Ovary (tissue), 9 donors: ENCODE data around the gene TRAK2. TPM values are rescaled to one million over a fixed set of nuclear protein-coding genes. Genes with fewer than 3 reads are reported as not detected.

Source experiments
- DNase-seq, 5 donors: peaks; one replicate each; pipeline ENCODE4 v3.0.0-alpha.2; 2019 to 2020
- H3K27ac ChIP-seq, 2 donors: fragments of 200-600 bp; one replicate each; pipeline versions ENCODE4 v1.5.1 to v1.8.0; 2019 to 2022
- H3K27me3 ChIP-seq: fragments of 200-600 bp; one replicate; pipeline ENCODE4 v1.8.0; 2022
- H3K36me3 ChIP-seq: fragments of 200-600 bp; sonication (generic); one replicate; pipeline ENCODE4 v1.5.1; 2019
- H3K4me1 ChIP-seq: one replicate; pipeline ENCODE4 v1.8.1; 2013; ENCODE audit warnings: mild to moderate bottlenecking, moderate library complexity; ENCODE audit not compliant: insufficient read depth
- H3K4me3 ChIP-seq: fragments of 200-600 bp; sonication (generic); one replicate; pipeline ENCODE4 v1.5.1; 2017
- H3K9me3 ChIP-seq, 2 donors: fragments of 200-600 bp in 1 of 2; sonication (generic) in 1 of 2; one replicate each; pipeline versions ENCODE4 v1.5.1 to v1.8.1; 2013 to 2019; ENCODE audit warnings: mild to moderate bottlenecking in 1 of 2, moderate library complexity in 1 of 2
- CTCF ChIP-seq, 3 donors: fragments of 450-650 bp in 2 of 3; fragments of 200-600 bp in 1 of 3; IDR thresholded peaks; one replicate each; pipeline versions ENCODE4 v1.5.1 to v1.8.0; 2016 to 2022; ENCODE audit warnings: antibody characterized with exemption in 3 of 3, mild to moderate bottlenecking in 1 of 3
- EP300 ChIP-seq: sonication (generic); formaldehyde crosslinking; IDR thresholded peaks from one replicate; pipeline ENCODE4 v1.6.1; 2017; ENCODE audit warnings: antibody characterized with exemption
- POLR2A ChIP-seq: fragments of 450-650 bp; IDR thresholded peaks from one replicate; pipeline ENCODE4 v1.6.1; 2017; ENCODE audit warnings: antibody characterized with exemption, mild to moderate bottlenecking, moderate library complexity
- WGBS, 3 donors: extraction: QIAGEN DNeasy Blood & Tissue Kit in 1 of 3; methylation state at CpG; one replicate each; pipeline versions ENCODE4 v1.1.5 to v1.1.7; 2013 to 2017; 5-methylcytosine and 5-hydroxymethylcytosine counted together
- intact Hi-C, 4 donors: fragments of 100-400 bp; cut with DNase I; formaldehyde crosslinking; loops; one replicate each; pipeline versions ENCODE4 v1.11.0 to v1.15.1; 2022 to 2023
- polyA plus RNA-seq, 2 donors: library from polyadenylated mRNA; stranded (reverse); fragments of 200-250 nt in 1 of 2; fragments of 350-450 nt in 1 of 2; fragmentation: Illumina TruSeq in 1 of 2; extraction: RNeasy Lipid Tissue Mini Kit (QIAGEN cat#74804) in 1 of 2; gene quantifications; one replicate each; pipeline ENCODE4 v1.2.3, GENCODE V29; 2013 to 2014
- total RNA-seq, 7 donors: library from RNA; depleted of rRNA in 2 of 7; stranded (reverse); fragments of >200 nt in 2 of 7; fragmentation: NEBNext Ultra II Directional in 3 of 7; extraction: Animal tissue kit (Norgen Biotek cat#: 25700) in 3 of 7; gene quantifications; one replicate each; pipeline versions ENCODE4 v1.1.0 to v1.2.4, GENCODE V29; 2016 to 2023
- donor health status: DM: no; HTN: no; CAD: no; lungs with moderate emphysema.
- donor health status: DM: no; HTN: no; CAD: no.
- donor health status: Bipolar disorder and iron deficiency.
- donor health status: DM: yes; HTN: yes; CAD: no.
- donor health status: DM: no; HTN: no; CAD: no.
- donor health status: DM: yes; HTN: yes; CAD: no.

TRAK2 gene
- total and polyA plus RNA-seq, 9 donors: 8.3 to 33.7 (median 20.2) TPM

GRCh38 chr2:201347138-201347537 is 104.1 kb downstream of the TRAK2 start:
- H3K9me3 ChIP-seq: no peaks in the 10 kb centered on the region
- no peak for DNase-seq
- H3K4me1 ChIP-seq: no peaks in the 10 kb centered on the region
- no peak for TF ChIP-seq EP300
- TF ChIP-seq POLR2A: no peak
- TF ChIP-seq CTCF (IDR thresholded peaks at IDR 0.05): no peak
- no peaks in the 10 kb centered on the region for H3K27me3 ChIP-seq
- intact Hi-C loops: no loop called here
- no peak overlapping the region for H3K27ac ChIP-seq
- 86 to 92% (median 89%) methylated on average over 4 of the region's 4 CpGs for WGBS, 3 donors
- H3K4me3 ChIP-seq: no peak overlapping the region
- no peaks in the 10 kb centered on the region for H3K36me3 ChIP-seq

GRCh38 chr2:201345625-201346213 is 105.5 kb downstream of the TRAK2 start:
- Histone ChIP-seq H3K4me3 (no peak overlapping the region), H3K9me3 (no peaks in the 10 kb centered on the region), H3K27me3 (no peaks in the 10 kb centered on the region), H3K36me3 (no peaks in the 10 kb centered on the region), H3K27ac (no peak overlapping the region), H3K4me1 (no peaks in the 10 kb centered on the region)
- intact Hi-C loops: no loop called here
- TF ChIP-seq EP300 (no peak), POLR2A (no peak), CTCF (IDR thresholded peaks at IDR 0.05) (no peak)
- no peak for DNase-seq
- 86 to 94% (median 91%) methylated on average over 7 of the region's 7 CpGs for WGBS, 3 donors

GRCh38 chr2:201344663-201345366 is 106.4 kb downstream of the TRAK2 start:
- Histone ChIP-seq H3K4me1 (no peaks in the 10 kb centered on the region), H3K36me3 (no peaks in the 10 kb centered on the region), H3K27ac (no peak overlapping the region), H3K4me3 (no peak overlapping the region), H3K27me3 (no peaks in the 10 kb centered on the region), H3K9me3 (no peaks in the 10 kb centered on the region)
- TF ChIP-seq POLR2A (no peak), EP300 (no peak), CTCF (IDR thresholded peaks at IDR 0.05) (no peak)
- no peak for DNase-seq
- 58 to 65% (median 61%) methylated on average over 1 of the region's 1 CpG for WGBS, 3 donors
- intact Hi-C loops: no loop called here

- 94 to 97% (median 95%) methylated on average over 2 of the region's 2 CpGs for WGBS, 3 donors
- intact Hi-C loops: no loop called here
- Histone ChIP-seq H3K36me3 (no peaks in the 10 kb centered on the region), H3K4me1 (no peaks in the 10 kb centered on the region), H3K9me3 (no peaks in the 10 kb centered on the region), H3K4me3 (no peak overlapping the region), H3K27me3 (no peaks in the 10 kb centered on the region), H3K27ac (no peak overlapping the region)
- DNase-seq: no peak
- no peak for TF ChIP-seq CTCF (IDR thresholded peaks at IDR 0.05)
- TF ChIP-seq EP300: no peak
- TF ChIP-seq POLR2A: no peak
Observed at GRCh38 chr2:201343559-201343958, 107.7 kb downstream of the TRAK2 start.
